ENCODE measurements around the gene CEMIP2.
A peak's percentile ranks its signal among the peaks of the same experiment; 100 is the strongest.

CEMIP2 gene

GRCh38 chr9:71764891-71765290 lies 3.4 kb downstream of the CEMIP2 start:
- H3K4me1 ChIP-seq (ENCODE audit: control insufficient read depth, low read depth, low read length) = peaks cover 8% of the 10 kb centered on the region
- H2BK120ac ChIP-seq (ENCODE audit: low read depth, low read length) = no peak overlapping the region
- no peak overlapping the region for H2BK5ac ChIP-seq (ENCODE audit: low read length)
- H4K8ac ChIP-seq (ENCODE audit: low read depth, low read length) = no peak overlapping the region
- no peak overlapping the region for H3K9ac ChIP-seq (ENCODE audit: low read length)
- DNase-seq = no peak
- H3K79me2 ChIP-seq (ENCODE audit: control insufficient read depth, insufficient read depth, low read length) = peaks cover 62% of the 10 kb centered on the region
- no peak overlapping the region for H3K4me2 ChIP-seq (ENCODE audit: low read length)
- H2AK5ac ChIP-seq (ENCODE audit: low read length) = no peak overlapping the region
- no CpG with 5 or more reads among the region's 1 CpG for WGBS (ENCODE audit: extremely low coverage, insufficient coverage, low lambda C conversion rate)
- no peak overlapping the region for H3K4me3 ChIP-seq (ENCODE audit: low read length)
- H3K27ac ChIP-seq (ENCODE audit: low read depth, low read length) = no peak overlapping the region
- no peak overlapping the region for H2BK15ac ChIP-seq (replicated peaks; ENCODE audit: low read depth)
- no peak overlapping the region for H3K4ac ChIP-seq (ENCODE audit: low read depth, low read length)
- H3K56ac ChIP-seq (ENCODE audit: low read length) = no peak overlapping the region
- H3K18ac ChIP-seq (ENCODE audit: low read length) = no peak overlapping the region
- no peaks in the 10 kb centered on the region for H3K27me3 ChIP-seq (ENCODE audit: insufficient read depth, low read length, poor library complexity)
- no peaks in the 10 kb centered on the region for H3K36me3 ChIP-seq (ENCODE audit: control insufficient read depth, insufficient read depth, low read length)
- no peak overlapping the region for H4K5ac ChIP-seq (ENCODE audit: low read length)
- peaks cover 8% of the 10 kb centered on the region for H3K79me1 ChIP-seq (ENCODE audit: low read length)
- H3K23ac ChIP-seq (ENCODE audit: low read length) = no peak overlapping the region

- H3K4me3 ChIP-seq (ENCODE audit: low read length) = no peak overlapping the region
- no CpG with 5 or more reads among the region's 4 CpGs for WGBS (ENCODE audit: extremely low coverage, insufficient coverage, low lambda C conversion rate)
- peaks cover 8% of the 10 kb centered on the region for H3K4me1 ChIP-seq (ENCODE audit: control insufficient read depth, low read depth, low read length)
- no peak overlapping the region for H4K8ac ChIP-seq (ENCODE audit: low read depth, low read length)
- H2BK15ac ChIP-seq (replicated peaks; ENCODE audit: low read depth) = no peak overlapping the region
- no peak overlapping the region for H3K56ac ChIP-seq (ENCODE audit: low read length)
- H2BK5ac ChIP-seq (ENCODE audit: low read length) = no peak overlapping the region
- H3K4ac ChIP-seq (ENCODE audit: low read depth, low read length) = no peak overlapping the region
- no peak overlapping the region for H3K18ac ChIP-seq (ENCODE audit: low read length)
- H3K9ac ChIP-seq (ENCODE audit: low read length) = no peak overlapping the region
- no peaks in the 10 kb centered on the region for H3K36me3 ChIP-seq (ENCODE audit: control insufficient read depth, insufficient read depth, low read length)
- H2BK120ac ChIP-seq (ENCODE audit: low read depth, low read length) = no peak overlapping the region
- H4K5ac ChIP-seq (ENCODE audit: low read length) = no peak overlapping the region
- no peaks in the 10 kb centered on the region for H3K27me3 ChIP-seq (ENCODE audit: insufficient read depth, low read length, poor library complexity)
- no peak overlapping the region for H2AK5ac ChIP-seq (ENCODE audit: low read length)
- DNase-seq = no peak
- H3K79me1 ChIP-seq (ENCODE audit: low read length) = peaks cover 8% of the 10 kb centered on the region
- no peak overlapping the region for H3K23ac ChIP-seq (ENCODE audit: low read length)
- no peak overlapping the region for H3K4me2 ChIP-seq (ENCODE audit: low read length)
- H3K27ac ChIP-seq (ENCODE audit: low read depth, low read length) = no peak overlapping the region
- peaks cover 62% of the 10 kb centered on the region for H3K79me2 ChIP-seq (ENCODE audit: control insufficient read depth, insufficient read depth, low read length)
Observed at GRCh38 chr9:71764463-71764862, 3.9 kb downstream of the CEMIP2 start.

GRCh38 chr9:71763832-71764231 lies 4.5 kb downstream of the CEMIP2 start:
- no peak overlapping the region for H3K4me3 ChIP-seq (ENCODE audit: low read length)
- H2BK15ac ChIP-seq (replicated peaks; ENCODE audit: low read depth) = no peak overlapping the region
- peaks cover 8% of the 10 kb centered on the region for H3K4me1 ChIP-seq (ENCODE audit: control insufficient read depth, low read depth, low read length)
- no peak for DNase-seq
- H3K27ac ChIP-seq (ENCODE audit: low read depth, low read length) = no peak overlapping the region
- no peak overlapping the region for H4K8ac ChIP-seq (ENCODE audit: low read depth, low read length)
- no peak overlapping the region for H3K56ac ChIP-seq (ENCODE audit: low read length)
- no peak overlapping the region for H2BK5ac ChIP-seq (ENCODE audit: low read length)
- H3K4ac ChIP-seq (ENCODE audit: low read depth, low read length) = no peak overlapping the region
- no peak overlapping the region for H3K18ac ChIP-seq (ENCODE audit: low read length)
- peaks cover 8% of the 10 kb centered on the region for H3K79me1 ChIP-seq (ENCODE audit: low read length)
- H3K4me2 ChIP-seq (ENCODE audit: low read length) = no peak overlapping the region
- no peaks in the 10 kb centered on the region for H3K27me3 ChIP-seq (ENCODE audit: insufficient read depth, low read length, poor library complexity)
- H3K9ac ChIP-seq (ENCODE audit: low read length) = no peak overlapping the region
- no peak overlapping the region for H2AK5ac ChIP-seq (ENCODE audit: low read length)
- no peaks in the 10 kb centered on the region for H3K36me3 ChIP-seq (ENCODE audit: control insufficient read depth, insufficient read depth, low read length)
- no peak overlapping the region for H4K5ac ChIP-seq (ENCODE audit: low read length)
- peaks cover 62% of the 10 kb centered on the region for H3K79me2 ChIP-seq (ENCODE audit: control insufficient read depth, insufficient read depth, low read length)
- no peak overlapping the region for H2BK120ac ChIP-seq (ENCODE audit: low read depth, low read length)
- H3K23ac ChIP-seq (ENCODE audit: low read length) = no peak overlapping the region

GRCh38 chr9:71762900-71763653 lies 5.2 kb downstream of the CEMIP2 start:
- H3K27me3 ChIP-seq (ENCODE audit: insufficient read depth, low read length, poor library complexity) = no peaks in the 10 kb centered on the region
- H3K4ac ChIP-seq (ENCODE audit: low read depth, low read length) = no peak overlapping the region
- H2BK5ac ChIP-seq (ENCODE audit: low read length) = no peak overlapping the region
- H2BK120ac ChIP-seq (ENCODE audit: low read depth, low read length) = no peak overlapping the region
- H3K4me2 ChIP-seq (ENCODE audit: low read length) = no peak overlapping the region
- H3K79me1 ChIP-seq (ENCODE audit: low read length) = peaks cover 8% of the 10 kb centered on the region
- no peak overlapping the region for H3K56ac ChIP-seq (ENCODE audit: low read length)
- no peak overlapping the region for H3K18ac ChIP-seq (ENCODE audit: low read length)
- WGBS (ENCODE audit: extremely low coverage, insufficient coverage, low lambda C conversion rate) = no CpG with 5 or more reads among the region's 2 CpGs
- no peak overlapping the region for H3K23ac ChIP-seq (ENCODE audit: low read length)
- no peak overlapping the region for H3K9ac ChIP-seq (ENCODE audit: low read length)
- H3K27ac ChIP-seq (ENCODE audit: low read depth, low read length) = no peak overlapping the region
- H3K4me3 ChIP-seq (ENCODE audit: low read length) = no peak overlapping the region
- H3K4me1 ChIP-seq (ENCODE audit: control insufficient read depth, low read depth, low read length) = peaks cover 13% of the 10 kb centered on the region
- no peak overlapping the region for H4K5ac ChIP-seq (ENCODE audit: low read length)
- no peak for DNase-seq
- H2AK5ac ChIP-seq (ENCODE audit: low read length) = no peak overlapping the region
- no peak overlapping the region for H2BK15ac ChIP-seq (replicated peaks; ENCODE audit: low read depth)
- H3K79me2 ChIP-seq (ENCODE audit: control insufficient read depth, insufficient read depth, low read length) = peaks cover 62% of the 10 kb centered on the region
- no peaks in the 10 kb centered on the region for H3K36me3 ChIP-seq (ENCODE audit: control insufficient read depth, insufficient read depth, low read length)
- H4K8ac ChIP-seq (ENCODE audit: low read depth, low read length) = no peak overlapping the region

GRCh38 chr9:71761938-71762353 lies 6.4 kb downstream of the CEMIP2 start:
- H2AK5ac ChIP-seq (ENCODE audit: low read length) = no peak overlapping the region
- no peak overlapping the region for H4K8ac ChIP-seq (ENCODE audit: low read depth, low read length)
- H3K79me2 ChIP-seq (ENCODE audit: control insufficient read depth, insufficient read depth, low read length) = peaks cover 55% of the 10 kb centered on the region
- no CpG with 5 or more reads among the region's 5 CpGs for WGBS (ENCODE audit: extremely low coverage, insufficient coverage, low lambda C conversion rate)
- H3K23ac ChIP-seq (ENCODE audit: low read length) = no peak overlapping the region
- no peak overlapping the region for H3K18ac ChIP-seq (ENCODE audit: low read length)
- H3K4me3 ChIP-seq (ENCODE audit: low read length) = no peak overlapping the region
- H3K27me3 ChIP-seq (ENCODE audit: insufficient read depth, low read length, poor library complexity) = no peaks in the 10 kb centered on the region
- H2BK120ac ChIP-seq (ENCODE audit: low read depth, low read length) = no peak overlapping the region
- peaks cover 12% of the 10 kb centered on the region for H3K4me1 ChIP-seq (ENCODE audit: control insufficient read depth, low read depth, low read length)
- no peak overlapping the region for H3K56ac ChIP-seq (ENCODE audit: low read length)
- no peaks in the 10 kb centered on the region for H3K36me3 ChIP-seq (ENCODE audit: control insufficient read depth, insufficient read depth, low read length)
- H3K79me1 ChIP-seq (ENCODE audit: low read length) = peaks cover 8% of the 10 kb centered on the region
- no peak overlapping the region for H3K9ac ChIP-seq (ENCODE audit: low read length)
- no peak overlapping the region for H3K4ac ChIP-seq (ENCODE audit: low read depth, low read length)
- H4K5ac ChIP-seq (ENCODE audit: low read length) = no peak overlapping the region
- H2BK15ac ChIP-seq (replicated peaks; ENCODE audit: low read depth) = no peak overlapping the region
- no peak overlapping the region for H3K27ac ChIP-seq (ENCODE audit: low read depth, low read length)
- no peak for DNase-seq
- no peak overlapping the region for H2BK5ac ChIP-seq (ENCODE audit: low read length)
- no peak overlapping the region for H3K4me2 ChIP-seq (ENCODE audit: low read length)

- Histone ChIP-seq H2BK120ac (ENCODE audit: low read depth, low read length) (no peak overlapping the region), H3K79me1 (ENCODE audit: low read length) (peaks cover 5% of the 10 kb centered on the region), H3K36me3 (ENCODE audit: control insufficient read depth, insufficient read depth, low read length) (no peaks in the 10 kb centered on the region), H4K8ac (ENCODE audit: low read depth, low read length) (no peak overlapping the region), H3K4me2 (ENCODE audit: low read length) (no peak overlapping the region), H3K9ac (ENCODE audit: low read length) (no peak overlapping the region), H2BK15ac (replicated peaks; ENCODE audit: low read depth) (no peak overlapping the region), H3K27me3 (ENCODE audit: insufficient read depth, low read length, poor library complexity) (no peaks in the 10 kb centered on the region), H3K4ac (ENCODE audit: low read depth, low read length) (no peak overlapping the region), H2BK5ac (ENCODE audit: low read length) (no peak overlapping the region), H3K4me1 (ENCODE audit: control insufficient read depth, low read depth, low read length) (peaks cover 8% of the 10 kb centered on the region), H2AK5ac (ENCODE audit: low read length) (no peak overlapping the region), H3K79me2 (ENCODE audit: control insufficient read depth, insufficient read depth, low read length) (peaks cover 46% of the 10 kb centered on the region), H4K5ac (ENCODE audit: low read length) (no peak overlapping the region), H3K18ac (ENCODE audit: low read length) (no peak overlapping the region), H3K27ac (ENCODE audit: low read depth, low read length) (no peak overlapping the region), H3K23ac (ENCODE audit: low read length) (no peak overlapping the region), H3K56ac (ENCODE audit: low read length) (no peak overlapping the region), H3K4me3 (ENCODE audit: low read length) (no peak overlapping the region)
- WGBS (ENCODE audit: extremely low coverage, insufficient coverage, low lambda C conversion rate) = no CpG with 5 or more reads among the region's 5 CpGs
- DNase-seq = peak; percentile 65
Observed at GRCh38 chr9:71760901-71761300, 7.4 kb downstream of the CEMIP2 start.
